Stimulated activated CD4-positive, alpha-beta T cell treated with anti-CD3 and anti-CD28 coated beads, Interleukin-12 subunit alpha, Interleukin-12 subunit beta, amount 100 ng/mL, for 4 hours (primary cell): ENCODE data around the gene AGBL1.

ENCODE experiments used
- DNase-seq: peaks from one replicate; pipeline ENCODE4 v3.0.0-alpha.2; 2020

The AGBL1 gene

DNA sequence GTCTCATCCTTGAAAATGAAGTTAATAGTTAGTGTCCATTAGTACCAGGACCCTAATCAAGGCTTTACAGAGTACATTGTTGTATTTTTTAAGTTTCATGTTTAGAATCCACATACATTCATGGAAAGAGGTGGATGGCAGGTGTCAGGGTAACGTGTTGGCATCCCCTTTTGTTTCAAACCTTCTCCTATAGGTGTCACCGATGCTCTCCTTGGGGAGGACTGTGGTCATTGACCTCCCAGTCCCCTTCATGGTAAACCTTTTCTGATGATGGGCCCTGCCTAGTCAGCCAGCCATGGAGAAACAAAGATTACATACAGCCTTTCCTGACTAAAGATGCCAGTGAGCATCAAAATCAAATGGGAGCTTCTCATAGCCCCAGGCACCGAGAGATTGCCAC, 574.8 kb downstream of the AGBL1 start:
- no peak for DNase-seq

DNA sequence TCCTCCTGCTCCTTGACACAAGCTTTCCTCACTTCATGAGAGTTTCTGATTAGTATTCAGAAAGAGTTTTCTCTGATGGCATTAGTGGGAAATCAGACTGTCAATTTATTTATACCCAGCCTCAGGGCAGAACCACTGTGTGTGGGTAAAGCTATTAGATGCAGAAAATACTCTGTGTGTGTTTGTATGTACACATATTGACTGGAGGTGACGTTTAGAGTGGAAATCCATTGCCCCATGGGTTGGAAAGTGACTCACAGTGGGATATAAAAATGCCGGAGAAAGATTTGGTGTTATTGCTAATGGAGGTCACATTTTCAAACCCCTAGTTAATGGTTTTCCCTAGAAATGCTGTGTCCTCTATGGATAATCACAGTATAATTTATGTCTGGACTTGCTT, 577.6 kb downstream of the AGBL1 start:
- DNase-seq, result no peak

DNA sequence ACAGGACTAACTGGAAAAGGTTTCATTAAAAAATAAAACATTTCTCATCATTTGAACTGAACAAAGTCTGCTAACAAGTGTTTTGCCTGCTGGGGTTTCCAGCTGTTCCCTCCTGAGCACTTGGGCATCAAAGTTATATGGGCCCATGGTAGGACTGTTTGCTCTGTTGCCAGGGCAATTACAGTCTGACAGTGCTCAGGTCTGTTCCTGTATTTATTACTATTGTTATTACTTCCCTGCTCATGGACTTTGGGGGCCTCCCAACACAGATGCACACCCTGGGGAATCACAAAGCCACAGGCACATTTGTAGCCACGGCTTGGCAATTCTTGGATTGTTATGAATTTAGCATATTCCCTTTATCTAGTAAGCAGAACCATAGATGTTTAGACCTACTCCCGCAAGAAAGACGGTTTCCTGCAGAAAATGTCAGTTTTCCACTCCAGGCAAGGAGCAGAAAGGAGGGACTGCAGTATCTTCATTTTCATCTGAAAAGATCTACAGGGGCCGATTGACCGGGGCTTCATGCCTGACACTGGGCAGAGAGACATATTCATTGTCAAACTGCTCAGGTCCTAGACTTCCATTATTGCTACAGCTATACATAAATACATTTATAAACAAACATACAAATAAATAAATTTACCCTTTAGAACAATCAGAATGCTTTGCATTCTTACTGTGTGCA, 580.2 kb downstream of the AGBL1 start:
- no peak for DNase-seq

DNA sequence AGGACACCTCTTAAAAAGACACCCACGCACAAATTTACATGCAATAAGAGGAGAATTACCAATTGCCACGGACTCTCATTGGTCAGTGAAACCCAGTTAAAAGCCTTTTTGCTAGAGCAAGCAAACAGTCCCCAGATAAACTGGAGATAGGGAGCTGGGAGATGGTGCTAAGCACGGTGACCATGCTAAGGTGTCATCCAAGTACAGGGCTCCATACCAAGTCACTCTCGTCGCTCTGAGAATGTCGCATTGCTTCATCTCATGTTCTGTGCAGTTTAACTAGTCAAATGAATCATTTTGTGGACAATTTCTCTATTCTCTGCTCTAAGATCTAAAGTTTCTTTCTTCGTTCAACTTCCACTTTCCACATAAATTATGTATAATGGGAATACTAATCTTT, 581.9 kb downstream of the AGBL1 start:
- no peak for DNase-seq

DNA sequence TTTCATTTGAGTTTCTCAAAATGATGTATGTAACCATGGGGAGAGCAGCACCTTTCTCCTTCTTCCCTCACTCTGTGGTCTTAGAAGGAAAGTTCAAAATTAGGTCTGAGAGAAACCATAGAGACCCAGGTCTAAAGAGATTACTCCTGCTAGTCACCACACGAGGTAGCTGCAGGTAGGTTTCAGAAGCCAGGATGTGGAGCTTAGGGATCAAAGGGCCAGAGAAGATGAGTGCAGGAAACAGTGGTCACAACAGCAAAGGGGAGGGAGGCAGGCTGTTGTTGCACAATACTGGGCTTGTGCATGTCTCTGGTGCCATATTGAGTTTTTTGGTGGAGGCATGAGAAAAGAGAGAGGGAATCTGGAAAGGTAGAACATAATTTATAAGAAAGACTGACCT, 583.6 kb downstream of the AGBL1 start:
- DNase-seq, result no peak

DNA sequence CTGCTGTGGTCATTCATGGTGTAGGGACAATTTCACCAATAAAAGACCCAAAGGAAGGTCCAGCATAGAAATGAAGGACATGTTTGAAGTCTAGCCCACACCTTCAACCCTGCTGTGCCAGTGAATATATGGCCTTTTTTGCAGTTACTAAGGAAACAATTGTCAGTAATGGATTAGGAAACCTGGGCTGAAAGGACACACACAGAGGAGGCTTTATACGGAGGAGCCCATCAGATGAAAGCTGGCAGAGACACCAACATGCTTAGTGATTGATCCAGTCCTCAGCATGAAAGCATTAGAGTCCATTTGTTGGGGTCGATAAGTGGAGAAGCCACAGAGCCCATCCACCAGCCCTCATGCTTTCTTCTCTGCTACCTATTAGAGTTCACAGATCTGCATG, 584.3 kb downstream of the AGBL1 start:
- DNase-seq, result no peak

DNA sequence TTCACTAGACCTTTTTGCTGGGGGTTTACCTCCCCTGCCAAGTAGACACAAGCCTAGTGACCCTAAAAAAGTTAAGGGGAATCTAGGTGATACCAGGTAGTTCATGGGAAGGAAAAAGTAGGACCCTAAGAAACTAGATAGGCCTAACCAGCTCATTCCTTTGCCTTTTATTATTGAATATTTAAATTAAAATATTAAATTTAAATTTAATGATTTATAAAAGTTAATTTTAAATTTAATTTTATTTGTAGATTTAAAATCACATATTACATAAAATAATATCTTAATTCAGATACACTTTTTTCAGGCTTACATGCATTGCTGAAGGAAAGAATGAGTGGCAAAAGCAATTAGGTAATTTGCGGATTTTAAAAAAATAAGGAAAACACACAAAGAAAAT, 584.9 kb downstream of the AGBL1 start:
- no peak for DNase-seq

DNA sequence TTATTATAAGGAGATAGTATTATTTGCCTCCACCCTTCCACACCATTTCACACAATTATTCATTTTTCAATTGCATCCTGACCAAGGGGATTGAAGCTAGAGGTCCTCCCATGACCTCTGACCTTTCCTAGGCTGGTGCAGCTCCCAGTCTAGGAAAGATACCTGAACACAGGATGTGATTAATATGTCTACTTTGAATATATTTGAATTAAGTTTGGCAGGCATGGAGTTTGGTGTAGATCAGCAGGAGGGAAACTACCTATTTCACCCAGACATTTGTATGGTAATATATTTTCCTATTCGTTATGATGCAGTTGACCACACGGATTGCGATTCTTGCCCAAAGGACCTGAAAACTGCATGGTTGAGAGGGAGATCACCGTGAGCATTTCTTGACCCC, 596.3 kb downstream of the AGBL1 start:
- no peak for DNase-seq

DNA sequence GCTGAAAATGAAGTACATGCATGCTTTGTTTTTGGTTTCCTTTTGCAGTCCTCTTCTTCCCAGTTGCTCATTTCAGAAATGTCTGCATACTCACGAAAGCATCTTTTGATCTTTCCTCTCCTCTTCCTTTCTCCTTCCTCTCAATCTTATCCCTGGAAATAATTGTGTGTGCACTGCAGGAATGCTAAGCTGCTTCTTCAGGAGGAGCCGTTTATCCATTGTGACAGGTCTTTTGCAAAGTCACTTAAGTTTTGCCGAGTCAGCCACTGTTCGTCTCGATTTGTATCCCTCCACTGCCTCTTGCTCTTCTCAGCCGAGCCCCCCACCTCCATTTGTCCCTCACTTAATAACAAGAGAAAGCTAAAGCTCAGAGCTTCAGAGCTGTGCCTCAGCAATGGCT, 597.6 kb downstream of the AGBL1 start:
- no peak for DNase-seq

DNA sequence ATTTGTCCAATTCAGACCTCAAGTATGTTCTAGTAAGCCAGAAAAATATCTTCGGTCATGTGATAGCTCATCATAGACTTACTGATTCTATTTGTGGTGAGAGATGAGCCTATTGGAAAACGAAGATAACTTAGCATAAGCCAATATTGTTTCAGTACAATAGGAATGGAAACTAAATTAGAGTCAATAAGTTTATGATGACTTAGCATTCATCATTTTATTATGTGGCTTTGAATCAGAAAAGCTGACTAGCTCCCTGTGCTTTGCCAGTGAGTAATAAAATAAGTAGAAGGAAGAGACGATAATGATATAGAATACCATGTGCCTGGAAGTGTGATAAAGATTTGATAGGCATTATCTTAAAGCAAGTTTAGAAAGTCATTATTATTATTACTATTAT, 605.6 kb downstream of the AGBL1 start:
- DNase-seq, result no peak

DNA sequence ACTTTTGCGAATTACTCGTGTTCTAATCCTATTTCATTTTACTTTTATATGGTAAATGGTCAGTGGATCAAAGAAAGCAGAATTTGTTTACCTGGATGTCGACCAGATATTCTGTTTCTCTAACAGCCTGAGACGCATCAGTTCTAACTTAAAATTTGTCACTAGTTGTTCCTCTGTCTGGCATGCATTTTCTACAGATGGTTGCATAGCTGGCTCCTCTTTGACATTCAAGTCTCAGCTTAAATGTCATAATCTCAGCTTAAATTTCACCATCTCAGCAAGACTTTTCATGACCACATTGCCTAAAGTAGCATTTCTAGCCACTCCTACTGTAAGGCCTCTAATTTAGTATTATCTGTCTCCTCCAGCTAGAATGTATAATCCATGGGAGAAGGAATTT, 609.3 kb downstream of the AGBL1 start:
- no peak for DNase-seq

DNA sequence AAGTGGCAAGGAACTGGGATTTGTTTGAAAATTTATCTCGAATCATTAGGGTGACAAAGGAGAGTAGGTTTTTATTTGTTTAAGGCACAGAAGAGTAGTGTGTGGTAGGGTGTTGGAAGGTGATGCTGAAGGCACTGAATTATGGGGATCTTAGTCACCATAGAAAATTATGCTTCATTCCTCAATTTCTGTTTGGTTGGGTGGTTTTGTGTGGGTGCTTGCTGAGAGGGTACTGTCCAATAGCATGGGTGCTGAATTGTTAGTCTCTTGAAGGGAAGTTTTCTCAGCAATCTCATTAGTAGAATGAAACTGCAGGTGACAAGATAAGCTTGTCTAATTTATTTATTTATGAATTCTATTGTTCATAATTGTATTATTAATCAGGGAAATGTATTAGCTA, 610.9 kb downstream of the AGBL1 start:
- DNase-seq, result no peak

DNA sequence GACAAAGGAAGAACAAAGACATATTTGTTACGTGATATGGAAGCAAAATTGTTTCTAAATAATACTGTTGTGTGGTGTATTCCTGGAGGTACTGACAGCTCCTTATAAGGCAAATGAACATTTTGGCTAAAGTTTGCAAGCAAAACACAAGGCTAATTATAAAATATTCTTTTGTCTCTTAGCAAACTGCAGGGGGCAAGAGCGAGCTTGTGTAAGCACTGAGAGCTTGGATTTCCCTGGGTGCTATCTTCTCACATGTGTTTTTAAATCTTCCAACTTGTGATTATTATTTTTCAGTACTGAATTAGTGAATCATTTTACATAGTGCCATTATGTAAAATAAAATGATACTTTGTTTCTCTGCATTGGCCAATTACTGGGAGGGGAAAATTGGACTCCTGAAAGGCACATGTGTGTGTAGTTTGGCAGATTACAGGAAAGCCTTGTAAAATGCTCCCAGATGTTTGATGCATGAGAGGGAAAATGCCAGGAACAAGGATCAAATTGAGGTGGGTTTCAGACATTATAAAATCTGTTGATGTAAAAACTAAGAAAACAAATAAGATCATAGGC, 611.5 kb downstream of the AGBL1 start:
- DNase-seq, result no peak

DNA sequence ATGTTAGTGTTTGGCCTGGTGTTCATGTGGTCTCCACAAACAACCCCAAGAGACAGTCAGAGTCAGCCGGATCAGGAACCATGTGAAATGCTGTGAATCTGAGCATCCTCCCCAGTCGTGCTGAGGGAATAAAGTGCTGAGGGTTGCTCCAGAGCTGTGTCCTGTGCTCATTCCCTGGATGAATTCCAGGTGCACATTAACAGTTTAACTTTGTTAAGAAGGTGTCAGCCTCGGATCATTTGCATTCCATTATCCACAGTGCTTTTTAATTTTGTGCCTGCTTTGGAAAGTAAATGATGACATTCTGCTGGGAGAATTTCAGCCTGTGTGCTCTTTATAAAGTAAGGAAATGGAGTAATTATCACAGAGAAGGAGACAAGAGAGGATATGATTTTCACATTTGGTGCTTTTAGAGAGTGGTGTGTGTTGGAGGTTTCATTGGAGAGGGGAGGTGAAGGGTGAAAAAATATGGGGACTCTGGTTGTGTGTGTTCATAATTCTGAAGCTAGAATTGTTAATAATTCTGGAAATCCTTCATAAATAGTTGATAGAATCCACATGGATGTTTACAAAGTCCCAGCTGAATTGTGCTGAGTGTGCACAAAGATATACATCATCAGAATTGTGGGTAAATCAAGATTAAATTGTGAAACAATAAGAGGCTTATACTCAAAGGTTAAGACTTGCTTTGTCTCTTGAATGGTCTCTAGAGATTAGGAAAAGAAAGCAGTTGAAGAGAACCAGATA, 621.4 kb downstream of the AGBL1 start:
- no peak for DNase-seq

DNA sequence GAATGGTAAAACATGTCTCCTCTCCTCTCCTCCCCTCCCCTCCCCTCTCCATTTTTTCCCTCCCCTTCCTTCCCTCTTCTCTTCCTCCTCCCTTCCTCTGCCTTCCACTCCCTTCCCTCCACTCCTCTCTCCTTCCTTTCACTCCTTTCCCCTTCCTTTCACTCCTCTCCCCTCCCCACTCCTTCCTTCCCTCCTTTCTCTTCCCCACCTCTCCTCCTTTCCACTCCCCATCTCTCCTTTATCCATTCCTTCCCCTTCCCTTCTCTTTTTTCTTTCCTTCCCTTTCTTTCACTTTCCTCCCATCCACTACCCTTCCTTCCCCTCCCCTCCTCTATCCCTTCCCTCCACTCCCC, 621.9 kb downstream of the AGBL1 start:
- DNase-seq, result no peak

DNA sequence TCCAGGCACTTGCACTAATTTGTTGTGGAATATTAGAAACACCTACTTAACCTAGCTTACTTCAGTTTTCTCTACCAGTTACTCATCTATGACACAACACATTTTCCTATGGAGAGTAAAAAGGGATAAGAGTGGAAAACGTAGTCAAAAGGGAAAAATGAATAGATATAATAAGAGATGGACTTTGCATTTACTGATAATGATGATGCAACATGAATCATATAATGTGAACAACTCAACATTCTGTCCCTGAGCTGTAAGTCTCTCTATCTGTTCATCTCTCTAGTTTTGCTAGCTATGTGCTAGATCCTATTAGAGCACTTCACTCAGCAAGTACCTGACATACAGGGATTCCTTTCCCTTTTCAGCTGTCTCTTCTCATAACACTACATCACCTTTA, 627.1 kb downstream of the AGBL1 start:
- no peak for DNase-seq

DNA sequence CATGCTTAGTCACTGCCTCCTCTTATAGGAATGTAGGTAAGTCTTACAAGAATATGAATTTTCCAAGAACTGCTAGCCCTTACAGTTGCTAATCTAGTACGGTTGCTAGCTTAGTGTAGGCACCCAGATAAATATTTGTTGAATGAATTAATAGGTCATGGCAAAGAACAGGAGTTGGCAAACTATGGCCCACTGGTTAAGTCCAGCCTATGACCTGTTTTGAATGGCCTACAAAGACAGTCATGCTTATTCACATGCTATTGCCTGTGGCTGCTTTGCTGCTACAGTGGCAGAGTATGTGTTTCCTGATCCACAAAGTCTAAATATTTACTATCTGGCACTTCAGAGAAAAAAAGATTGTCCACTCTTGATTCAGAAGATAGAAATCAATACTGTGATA, 631.8 kb downstream of the AGBL1 start:
- DNase-seq, result no peak

DNA sequence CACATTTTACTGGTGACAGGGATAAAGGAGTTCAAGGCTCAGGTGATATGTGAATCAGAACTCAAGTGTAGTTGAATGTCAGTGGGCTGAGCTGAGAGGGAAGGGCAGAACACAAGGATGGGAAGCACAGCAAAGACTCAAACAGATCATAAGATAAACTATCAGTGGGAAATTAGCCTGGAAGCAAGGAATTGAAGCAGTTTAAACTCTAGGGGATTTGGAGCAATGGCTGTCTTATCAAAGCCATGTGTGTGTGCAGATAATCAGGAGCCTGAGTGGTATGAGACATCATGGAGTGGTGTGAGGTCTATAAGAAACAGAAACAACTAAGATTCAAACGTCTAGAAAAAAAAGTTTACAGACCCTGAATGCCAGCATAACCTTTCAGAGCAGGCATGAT, 634.6 kb downstream of the AGBL1 start:
- DNase-seq, result no peak

DNA sequence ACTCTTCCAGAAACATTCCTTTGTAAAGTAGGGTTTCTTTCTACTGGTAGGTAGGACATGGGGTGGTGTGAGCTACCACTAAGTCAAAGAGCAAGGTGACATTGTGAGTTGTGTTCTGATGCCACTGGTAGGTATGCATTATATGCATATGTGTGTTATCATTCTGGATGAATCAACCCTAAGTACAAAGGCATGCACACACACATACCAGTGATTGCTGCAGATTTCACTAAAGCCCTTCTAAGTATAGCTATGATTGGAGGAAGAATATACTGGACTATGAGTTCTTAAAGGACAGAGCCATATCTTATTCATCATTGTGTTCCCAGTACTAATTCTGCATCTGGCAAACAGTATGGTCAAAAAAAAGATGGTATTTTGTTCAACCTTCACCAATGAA, 646.0 kb downstream of the AGBL1 start:
- DNase-seq, result no peak

DNA sequence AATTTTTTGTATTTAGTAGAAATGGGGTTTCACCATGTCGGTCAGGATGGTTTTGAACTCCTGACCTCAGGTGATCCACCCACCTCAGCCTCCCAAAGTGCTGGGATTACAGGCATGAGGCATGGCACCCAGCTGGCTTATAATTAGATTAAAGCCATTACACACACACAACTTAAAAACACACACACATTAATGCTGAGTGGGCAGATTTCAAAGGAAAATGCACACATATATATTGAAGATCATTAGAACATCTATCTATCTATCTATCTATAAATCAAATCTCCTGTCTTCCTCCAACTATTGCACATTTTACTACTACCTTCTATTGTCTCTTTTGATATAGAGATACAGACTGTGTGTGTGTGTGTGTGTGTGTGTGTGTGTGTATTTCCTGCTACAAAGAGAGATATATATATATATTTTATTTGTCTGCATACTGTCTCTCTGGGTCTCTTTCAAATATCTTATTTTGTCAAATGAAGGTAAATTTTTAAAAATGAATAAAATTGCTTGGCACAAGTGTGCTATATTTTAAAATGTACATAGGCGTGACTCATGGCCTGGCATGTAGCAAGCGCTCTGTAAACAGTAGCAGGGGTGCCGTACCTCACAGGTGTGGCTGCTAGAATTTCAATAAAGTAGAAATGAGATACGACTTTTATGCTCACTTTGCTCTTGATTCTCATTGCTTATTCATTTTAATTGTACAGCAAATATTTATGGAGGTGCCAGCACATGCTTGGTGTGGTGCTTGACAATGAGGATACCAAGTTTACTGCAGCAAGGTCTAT, 655.8 kb downstream of the AGBL1 start:
- DNase-seq, result no peak

DNA sequence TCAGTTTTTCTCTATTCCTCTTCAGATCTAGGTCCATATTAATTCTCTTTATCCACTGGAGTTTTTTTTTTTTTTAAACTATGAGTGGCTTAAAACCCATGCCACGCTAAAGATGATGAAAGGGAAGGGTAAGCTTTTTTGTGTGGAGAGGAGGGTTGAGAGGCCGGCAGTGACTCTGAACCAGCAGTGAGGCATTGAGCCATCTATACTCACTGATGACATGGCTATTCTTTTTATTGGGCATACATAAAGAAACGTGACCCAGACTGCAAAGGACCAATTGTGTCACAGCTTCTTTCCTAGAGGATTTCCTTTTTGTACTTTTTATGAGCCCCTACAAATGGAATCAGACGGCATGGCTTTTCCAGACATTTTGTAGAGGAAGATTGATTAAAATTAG, 662.2 kb downstream of the AGBL1 start:
- no peak for DNase-seq

DNA sequence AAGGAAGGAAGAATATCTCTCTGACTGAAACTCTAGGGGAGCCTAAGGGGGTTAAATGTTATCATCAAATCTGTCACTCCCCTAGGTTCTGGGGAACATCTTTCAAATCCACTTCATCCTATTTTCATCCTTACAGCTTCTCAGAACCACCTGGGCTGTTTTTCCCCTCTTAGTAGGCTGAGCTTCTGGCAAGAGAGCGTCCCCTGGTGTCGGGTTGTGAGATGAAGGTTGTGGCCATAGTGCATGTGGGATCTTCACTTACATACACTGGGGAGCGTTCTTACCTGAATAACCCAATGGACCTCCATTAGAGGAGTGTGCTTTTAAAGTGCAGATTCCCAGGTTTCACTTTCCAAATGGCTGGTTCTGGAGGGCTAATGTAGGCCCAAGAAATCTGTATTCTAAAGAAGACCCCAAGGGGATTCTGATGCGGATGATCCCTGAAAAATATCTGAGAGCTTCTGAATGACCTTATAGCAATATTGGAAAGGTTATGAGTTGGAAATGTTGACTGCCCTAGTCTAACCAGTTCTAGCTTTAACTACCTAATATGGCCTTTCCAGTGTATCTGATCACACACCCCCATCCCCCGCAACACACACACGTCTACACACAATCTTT, 663.7 kb downstream of the AGBL1 start:
- DNase-seq, result peak; percentile 58

DNA sequence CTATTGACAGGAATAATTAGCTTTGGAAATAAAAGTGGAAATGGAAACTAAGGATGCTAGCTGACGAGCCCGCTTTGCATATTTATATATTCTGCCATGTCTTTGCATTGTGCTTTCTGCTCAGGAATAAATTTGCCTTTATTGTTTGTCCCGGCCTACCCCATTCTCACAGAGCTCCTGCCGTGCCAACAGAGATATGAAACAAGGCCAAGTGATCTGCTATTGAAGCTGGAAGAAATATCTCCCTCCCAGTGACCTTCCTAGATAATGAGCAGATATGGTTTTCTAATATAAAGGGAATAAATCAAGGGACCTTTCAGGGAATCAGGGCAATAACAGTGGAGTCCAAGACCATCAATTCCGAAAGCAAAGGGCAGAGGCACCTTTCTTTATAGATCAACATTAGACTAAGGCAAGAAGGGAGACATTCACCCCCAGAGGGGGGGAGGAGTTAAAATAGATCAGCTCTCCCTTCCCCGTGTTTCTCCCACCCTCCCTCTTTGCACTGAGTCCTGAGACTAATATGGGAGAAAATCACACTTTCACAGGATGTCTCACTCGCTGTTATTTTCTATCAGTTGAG, 664.6 kb downstream of the AGBL1 start:
- DNase-seq, result no peak
